Gastrocnemius medialis (tissue), 4 donors: Measurements from ENCODE around the gene GYG1.

ENCODE experiments used
- CTCF ChIP-seq, 5 experiments: fragments of 450-650 bp in 3 of 5; fragments of 200-600 bp in 2 of 5; sonication (generic) in 2 of 5; IDR thresholded peaks in 4 of 5; conservative IDR thresholded peaks in 1 of 5; 1 replicate in 4 of 5; 2 replicates in 1 of 5; pipeline ENCODE4 v1.5.1; 2016 to 2019; ENCODE audit warnings: antibody characterized with exemption in 5 of 5, mild to moderate bottlenecking in 3 of 5, moderate library complexity in 3 of 5
- POLR2A ChIP-seq, 2 donors: fragments of 450-650 bp; IDR thresholded peaks; one replicate each; pipeline ENCODE4 v1.6.1; 2017; ENCODE audit warnings: antibody characterized with exemption in 2 of 2, mild to moderate bottlenecking in 2 of 2, moderate library complexity in 2 of 2

- TF ChIP-seq CTCF (IDR thresholded peaks at IDR 0.05 in 4 of 5, conservative IDR thresholded peaks at IDR 0.05 in 1 of 5) (no peak), POLR2A (IDR thresholded peaks at IDR 0.05) (no peak)
Measured at GRCh38 chr3:148970271-148970670, 21.1 kb upstream of the GYG1 start.
